Measurements from ENCODE around the gene LONP1. TPM values are rescaled to one million over a fixed set of nuclear protein-coding genes. Genes with fewer than 3 reads are reported as not detected.

The LONP1 gene
- total RNA-seq, 4 donors from 2014 or later = 42.1 to 57.4 (median 47.7) TPM

DNA sequence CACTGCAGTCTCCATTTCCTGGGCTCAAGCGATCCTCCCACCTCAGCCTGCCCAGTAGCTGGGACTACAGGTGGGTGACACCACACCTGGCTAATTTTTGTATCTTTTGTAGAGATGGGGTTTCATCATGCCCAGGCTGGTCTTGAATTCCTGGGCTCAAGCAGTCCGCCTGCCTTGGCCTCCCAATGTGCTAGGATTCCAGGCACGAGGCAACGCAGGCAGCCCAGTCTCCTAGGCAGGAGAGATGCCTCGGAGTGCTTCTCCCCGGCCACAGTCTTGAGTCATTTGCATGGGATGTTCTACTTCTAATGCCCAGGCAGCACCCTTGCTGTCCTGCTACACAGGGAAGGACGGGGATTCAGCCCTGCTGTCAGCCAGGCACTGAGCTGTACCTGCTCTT, 48.3 kb downstream of the LONP1 start:
- H3K4me3 ChIP-seq = no peak overlapping the region
- H3K27ac ChIP-seq = no peak overlapping the region
- no peaks in the 10 kb centered on the region for H3K27me3 ChIP-seq
- no peaks in the 10 kb centered on the region for H3K9me3 ChIP-seq
- no peaks in the 10 kb centered on the region for H3K4me1 ChIP-seq
- no peak for TF ChIP-seq POLR2A (IDR thresholded peaks at IDR 0.05)
- TF ChIP-seq EP300 (IDR thresholded peaks at IDR 0.05) = no peak
- TF ChIP-seq, protein P1, sequence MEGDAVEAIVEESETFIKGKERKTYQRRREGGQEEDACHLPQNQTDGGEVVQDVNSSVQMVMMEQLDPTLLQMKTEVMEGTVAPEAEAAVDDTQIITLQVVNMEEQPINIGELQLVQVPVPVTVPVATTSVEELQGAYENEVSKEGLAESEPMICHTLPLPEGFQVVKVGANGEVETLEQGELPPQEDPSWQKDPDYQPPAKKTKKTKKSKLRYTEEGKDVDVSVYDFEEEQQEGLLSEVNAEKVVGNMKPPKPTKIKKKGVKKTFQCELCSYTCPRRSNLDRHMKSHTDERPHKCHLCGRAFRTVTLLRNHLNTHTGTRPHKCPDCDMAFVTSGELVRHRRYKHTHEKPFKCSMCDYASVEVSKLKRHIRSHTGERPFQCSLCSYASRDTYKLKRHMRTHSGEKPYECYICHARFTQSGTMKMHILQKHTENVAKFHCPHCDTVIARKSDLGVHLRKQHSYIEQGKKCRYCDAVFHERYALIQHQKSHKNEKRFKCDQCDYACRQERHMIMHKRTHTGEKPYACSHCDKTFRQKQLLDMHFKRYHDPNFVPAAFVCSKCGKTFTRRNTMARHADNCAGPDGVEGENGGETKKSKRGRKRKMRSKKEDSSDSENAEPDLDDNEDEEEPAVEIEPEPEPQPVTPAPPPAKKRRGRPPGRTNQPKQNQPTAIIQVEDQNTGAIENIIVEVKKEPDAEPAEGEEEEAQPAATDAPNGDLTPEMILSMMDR (IDR thresholded peaks at IDR 0.05) = no peak
- no peak for TF ChIP-seq POLR2AphosphoS5 (IDR thresholded peaks at IDR 0.05)
- peaks cover 42% of the 10 kb centered on the region for H3K36me3 ChIP-seq
- no peak for DNase-seq (ENCODE audit: low spot score in 2 of 2)
- WGBS = no CpG with 5 or more reads among the region's 7 CpGs

GRCh38 chr19:5669212-5669611, 50.7 kb downstream of the LONP1 start:
- DNase-seq (ENCODE audit: low spot score in 2 of 2) = no peak
- Histone ChIP-seq H3K36me3 (peaks cover 66% of the 10 kb centered on the region), H3K9me3 (no peaks in the 10 kb centered on the region), H3K4me3 (no peak overlapping the region), H3K27me3 (no peaks in the 10 kb centered on the region), H3K4me1 (no peaks in the 10 kb centered on the region), H3K27ac (no peak overlapping the region)
- WGBS = 91% methylated on average over 10 of the region's 11 CpGs
- TF ChIP-seq POLR2AphosphoS5 (IDR thresholded peaks at IDR 0.05) (no peak), EP300 (IDR thresholded peaks at IDR 0.05) (no peak), POLR2A (IDR thresholded peaks at IDR 0.05) (no peak)
- TF ChIP-seq, protein P1 (IDR thresholded peaks at IDR 0.05) = no peak

GRCh38 chr19:5667751-5668271, 52.1 kb downstream of the LONP1 start:
- H3K4me3 ChIP-seq = no peak overlapping the region
- H3K27ac ChIP-seq = no peak overlapping the region
- no peaks in the 10 kb centered on the region for H3K4me1 ChIP-seq
- H3K36me3 ChIP-seq = peaks cover 80% of the 10 kb centered on the region
- WGBS = 82% methylated on average over 16 of the region's 22 CpGs
- DNase-seq (ENCODE audit: low spot score in 2 of 2) = no peak
- no peaks in the 10 kb centered on the region for H3K9me3 ChIP-seq
- TF ChIP-seq POLR2AphosphoS5 (IDR thresholded peaks at IDR 0.05) (no peak), POLR2A (IDR thresholded peaks at IDR 0.05) (no peak), EP300 (IDR thresholded peaks at IDR 0.05) (no peak)
- TF ChIP-seq, protein P1 (IDR thresholded peaks at IDR 0.05) = no peak
- H3K27me3 ChIP-seq = no peaks in the 10 kb centered on the region

GRCh38 chr19:5666921-5667610, 52.9 kb downstream of the LONP1 start:
- H3K27me3 ChIP-seq = no peaks in the 10 kb centered on the region

More at GRCh38 chr19:5666921-5667610, 52.9 kb downstream of the LONP1 start:
- Histone ChIP-seq H3K27ac (no peak overlapping the region), H3K9me3 (no peaks in the 10 kb centered on the region), H3K4me3 (no peak overlapping the region), H3K36me3 (peaks cover 86% of the 10 kb centered on the region), H3K4me1 (no peaks in the 10 kb centered on the region)
- 90% methylated on average over 25 of the region's 26 CpGs for WGBS
- DNase-seq (ENCODE audit: low spot score in 2 of 2) = no peak
- TF ChIP-seq EP300 (IDR thresholded peaks at IDR 0.05) = no peak
- no peak for TF ChIP-seq POLR2A (IDR thresholded peaks at IDR 0.05)
- TF ChIP-seq, protein P1 (IDR thresholded peaks at IDR 0.05) = no peak
- no peak for TF ChIP-seq POLR2AphosphoS5 (IDR thresholded peaks at IDR 0.05)
